GM12878 (cell line): Measurements from ENCODE around the gene TARS3. TPM values are rescaled to one million over a fixed set of nuclear protein-coding genes. Genes with fewer than 3 reads are reported as not detected.

Source experiments
- ATAC-seq: fragments of 200-7000 bp; cut with Tn5 transposase; 3 replicates; pipeline ENCODE4 v1.9.1; 2020; ENCODE audit warnings: mild to moderate bottlenecking, moderate library complexity
- BruUV-seq: library from RNA; stranded (reverse); fragments of 400-500 nt; replicated peaks from 2 replicates; lab custom pipeline; 2021; lab: Mats Ljungman, UMichigan
- CTCF ChIA-PET: fragments of 300-600 bp; sonication (Branson Sonifier 250); formaldehyde crosslinking; extraction: SDS; loops from one replicate; lab custom pipeline; 2021; ENCODE audit warnings: inconsistent platforms; lab: Yijun Ruan, JAX
- POLR2A ChIA-PET: fragments of 350-600 bp; formaldehyde crosslinking; extraction: SDS; loops from one replicate; lab custom pipeline; 2021; ENCODE audit warnings: inconsistent platforms; lab: Charles Lee
- RAD21 ChIA-PET: fragments of 300-600 bp; sonication (Branson Sonifier 250); formaldehyde crosslinking; loops from one replicate; lab custom pipeline; 2023; ENCODE audit warnings: antibody characterized with exemption; ENCODE audit not compliant: unreplicated experiment; lab: Charles Lee
- SMC1A ChIA-PET: fragments of 300-600 bp; sonication (Branson Sonifier 250); formaldehyde crosslinking; loops from one replicate; lab custom pipeline; 2023; ENCODE audit not compliant: unreplicated experiment, uncharacterized antibody; lab: Charles Lee
- DNase-seq: peaks from one replicate; pipeline ENCODE4 v3.0.0-alpha.2; 2011; ENCODE audit warnings: low read depth, low spot score
- FAIRE-seq: peaks from 3 replicates; lab custom pipeline; 2011; peaks lifted over from hg19 to GRCh38; lab: Jason Lieb, UNC
- H2AFZ ChIP-seq: 2 replicates; pipeline ENCODE4 v1.6.0; 2011; ENCODE audit warnings: low read depth, low read length, control low read depth; ENCODE audit not compliant: control insufficient read depth
- H3K27ac ChIP-seq: 2 replicates; pipeline ENCODE4 v1.5.1; 2011; ENCODE audit warnings: control low read depth; ENCODE audit not compliant: control insufficient read depth, insufficient read depth
- H3K27me3 ChIP-seq, 2 experiments: replicated peaks in 1 of 2; 2 replicates each; pipeline versions ENCODE4 v1.6.0 to v1.6.1; 2011; ENCODE audit warnings: low read length in 1 of 2; ENCODE audit not compliant: control insufficient read depth in 2 of 2, insufficient read depth in 2 of 2
- H3K36me3 ChIP-seq, 2 experiments: 2 replicates each; pipeline ENCODE4 v1.5.1; 2011; ENCODE audit warnings: low read length in 1 of 2; ENCODE audit not compliant: control insufficient read depth in 2 of 2, insufficient read depth in 2 of 2
- H3K4me1 ChIP-seq: 2 replicates; pipeline ENCODE4 v1.6.1; 2011; ENCODE audit warnings: mild to moderate bottlenecking, low read length, moderate library complexity, mixed read lengths; ENCODE audit not compliant: control insufficient read depth, insufficient read depth
- H3K4me2 ChIP-seq: 2 replicates; pipeline ENCODE4 v1.6.0; 2011; ENCODE audit warnings: control low read depth; ENCODE audit not compliant: control insufficient read depth, insufficient read depth
- H3K4me3 ChIP-seq: fragments of 200-600 bp; sonication (generic); 2 replicates; pipeline ENCODE4 v1.5.1; 2016
- H3K79me2 ChIP-seq: 2 replicates; pipeline ENCODE4 v1.6.0; 2011; ENCODE audit warnings: low read length; ENCODE audit not compliant: control insufficient read depth, insufficient read depth
- H3K9ac ChIP-seq: 2 replicates; pipeline ENCODE4 v1.8.0; 2011; ENCODE audit warnings: low read length, control low read depth, mixed read lengths; ENCODE audit not compliant: control insufficient read depth, insufficient read depth
- H3K9me3 ChIP-seq: replicated peaks from 3 replicates; pipeline ENCODE4 v1.5.1; 2011; ENCODE audit warnings: mild to moderate bottlenecking, low read length; ENCODE audit not compliant: control insufficient read depth, insufficient read depth
- H4K20me1 ChIP-seq: 2 replicates; pipeline ENCODE4 v1.6.0; 2011; ENCODE audit not compliant: control insufficient read depth, insufficient read depth
- CBX3 ChIP-seq: fragments of 200-600 bp; sonication (generic); IDR thresholded peaks from 2 replicates; pipeline ENCODE4 v1.6.1; 2016; ENCODE audit warnings: low read depth, borderline replicate concordance
- ETV6 ChIP-seq, 2 experiments: fragments of 450-650 bp in 1 of 2; IDR thresholded peaks in 1 of 2; conservative IDR thresholded peaks in 1 of 2; 2 replicates each; pipeline ENCODE4 v1.6.1; 2014; ENCODE audit warnings: antibody characterized with exemption in 1 of 2, borderline replicate concordance in 1 of 2, low read depth in 1 of 2, mild to moderate bottlenecking in 1 of 2, moderate library complexity in 1 of 2
- FOS ChIP-seq: IDR thresholded peaks from 3 replicates; pipeline ENCODE4 v1.6.1; 2011; ENCODE audit warnings: borderline replicate concordance; ENCODE audit not compliant: insufficient read length; ENCODE audit errors: extremely low read depth
- GATAD2B ChIP-seq: fragments of 450-650 bp; conservative IDR thresholded peaks from 2 replicates; pipeline ENCODE4 v1.6.1; 2017; ENCODE audit warnings: low read depth, mild to moderate bottlenecking, moderate library complexity
- MEF2A ChIP-seq: IDR thresholded peaks from 2 replicates; pipeline ENCODE4 v1.6.1; 2011; ENCODE audit warnings: low read depth, mild to moderate bottlenecking, low read length, moderate library complexity; ENCODE audit not compliant: insufficient read depth
- POLR2A ChIP-seq: IDR thresholded peaks from 2 replicates; pipeline ENCODE4 v1.6.1; 2011; ENCODE audit warnings: low read depth, mild to moderate bottlenecking, low read length
- POU2F2 ChIP-seq: IDR thresholded peaks from 3 replicates; pipeline ENCODE4 v1.6.1; 2011; ENCODE audit warnings: low read depth, mild to moderate bottlenecking, low read length, borderline replicate concordance
- SKIL ChIP-seq: fragments of 450-650 bp; IDR thresholded peaks from 2 replicates; pipeline ENCODE4 v1.6.1; 2017; ENCODE audit warnings: mild to moderate bottlenecking, low read depth, inconsistent platforms; ENCODE audit not compliant: poor library complexity, severe bottlenecking
- YBX1 ChIP-seq: fragments of 450-650 bp; IDR thresholded peaks from 2 replicates; pipeline ENCODE4 v1.6.1; 2016; ENCODE audit warnings: antibody characterized with exemption
- ZBTB40 ChIP-seq: fragments of 450-650 bp; IDR thresholded peaks from 2 replicates; pipeline ENCODE4 v1.6.1; 2016; ENCODE audit warnings: mild to moderate bottlenecking, moderate library complexity, borderline replicate concordance
- ZNF592 ChIP-seq: fragments of 450-650 bp; IDR thresholded peaks from 2 replicates; pipeline ENCODE4 v1.6.1; 2017; ENCODE audit warnings: mild to moderate bottlenecking, moderate library complexity
- WGBS: methylation state at CpG from one replicate; pipeline ENCODE4 v1.1.6; 2016; ENCODE audit warnings: low lambda C conversion rate; ENCODE audit not compliant: insufficient replicate concordance, insufficient coverage; ENCODE audit errors: missing lambda C conversion rate; 5-methylcytosine and 5-hydroxymethylcytosine counted together
- in situ Hi-C: fragments of 300-500 bp; cut with MboI; formaldehyde crosslinking; loops from 9 replicates; pipeline ENCODE4 v1.14.3; 2018; ENCODE audit warnings: mixed read lengths
- intact Hi-C: fragments of 100-400 bp; cut with micrococcal nuclease; formaldehyde crosslinking; loops from one replicate; pipeline ENCODE4 v1.14.2; 2022; ENCODE audit not compliant: unreplicated experiment
- polyA plus RNA-seq, 11 experiments: library from polyadenylated mRNA; depleted of rRNA in 4 of 11; unstranded in 6 of 11; stranded (reverse) in 5 of 11; fragments of >200 nt; fragmentation: Nextera tagmentation in 4 of 11; fragmentation: Illumina TruSeq in 1 of 11; extraction: Ambion mirVana in 4 of 11; extraction: Trizol in 1 of 11; gene quantifications; 1 replicate in 1 of 11; 2 replicates in 10 of 11; pipeline versions ENCODE4 v1.2.1 to v1.2.3, GENCODE V29; 2011 to 2016; ENCODE audit warnings: inconsistent platforms in 2 of 11, missing spikeins in 2 of 11, low read depth in 1 of 11
- total RNA-seq, 4 experiments: library from RNA; depleted of rRNA in 3 of 4; stranded (reverse); fragments of >200 nt in 3 of 4; fragmentation: Illumina TruSeq in 1 of 4; extraction: Trizol in 1 of 4; gene quantifications; 2 replicates each; pipeline versions ENCODE4 v1.2.1 to v1.2.3, GENCODE V29; 2013 to 2021

The TARS3 gene
- total and polyA plus RNA-seq, 10 of the 15 experiments (the other 5 are each of a cell fraction or from before 2014, with no cell fraction given), result 1.4 to 7.8 (median 5.3) TPM

GRCh38 chr15:101727186-101727585, 2.9 kb upstream of the TARS3 start:
- Histone ChIP-seq H3K27ac (no peak overlapping the region), H4K20me1 (no peaks in the 10 kb centered on the region), H3K9ac (no peak overlapping the region), H3K27me3 (no peaks in the 10 kb centered on the region), H3K4me1 (peaks cover 3% of the 10 kb centered on the region; the same call in 1 of the 2 replicates), H3K4me3 (no peak overlapping the region), H2AFZ (no peak overlapping the region), H3K36me3 (no peaks in the 10 kb centered on the region), H3K4me2 (no peak overlapping the region), H3K9me3 (no peaks in the 10 kb centered on the region; the same call in 2 of the 3 replicates), H3K79me2 (no peaks in the 10 kb centered on the region; the same call in 1 of the 2 replicates)
- no peak for DNase-seq
- TF ChIP-seq MEF2A (no peak), ZBTB40 (no peak), SKIL (no peak), ZNF592 (no peak), POLR2A (no peak), GATAD2B (no peak), YBX1 (no peak), ETV6 (conservative IDR thresholded peaks at IDR 0.05 in 1 of 2, IDR thresholded peaks at IDR 0.05 in 1 of 2; ENCODE audit: borderline replicate concordance in 1 of 2, low read depth in 1 of 2) (no peak), POU2F2 (no peak), CBX3 (no peak), FOS (no peak)
- CTCF ChIA-PET, result interaction anchor here (1.7 kb wide), 1 partner anchor 10 kb away, joined by 4 read pairs; no protein-coding TSS in a partner anchor
- POLR2A ChIA-PET, result no interaction called here
- RAD21 ChIA-PET, result no interaction called here
- WGBS, result 0% methylated on average over 1 of the region's 1 CpG
- no peak for ATAC-seq
- BruUV-seq, result no TSS peak
- intact Hi-C loops, result no loop called here
- no peak for FAIRE-seq
- in situ Hi-C loops, result no loop called here
- SMC1A ChIA-PET, result no interaction called here
